ENCODE measurements around the gene POLD2. TPM values are rescaled to one million over a fixed set of nuclear protein-coding genes. Genes with fewer than 3 reads are reported as not detected.

POLD2 gene
- total RNA-seq, 4 donors from 2014 or later: 58.7 to 80.5 (median 66.1) TPM

GRCh38 chr7:44065431-44066110 lies 57.8 kb downstream of the POLD2 start, which contains the start of gene PGAM2:
Gene PGAM2 (minus strand): TSS chr7:44065567. CDS start chr7:44065529, 38 bp downstream.
- WGBS: 34% methylated on average over 8 of the region's 14 CpGs
- H3K4me1 ChIP-seq: peaks cover 23% of the 10 kb centered on the region
- no peaks in the 10 kb centered on the region for H3K27me3 ChIP-seq
- H3K27ac ChIP-seq: no peak within 1 kb of the TSS
- H3K9me3 ChIP-seq: no peaks in the 10 kb centered on the region
- no peak within 1 kb of the TSS for H3K4me3 ChIP-seq
- H3K36me3 ChIP-seq: peaks cover 20% of the 10 kb centered on the region
- DNase-seq (ENCODE audit: low spot score in 2 of 2): peak in 1 of 2 donors; percentile 62
- TF ChIP-seq EP300 (IDR thresholded peaks at IDR 0.05) (no peak), POLR2AphosphoS5 (IDR thresholded peaks at IDR 0.05) (no peak), POLR2A (IDR thresholded peaks at IDR 0.05) (no peak)
- TF ChIP-seq, protein P1, sequence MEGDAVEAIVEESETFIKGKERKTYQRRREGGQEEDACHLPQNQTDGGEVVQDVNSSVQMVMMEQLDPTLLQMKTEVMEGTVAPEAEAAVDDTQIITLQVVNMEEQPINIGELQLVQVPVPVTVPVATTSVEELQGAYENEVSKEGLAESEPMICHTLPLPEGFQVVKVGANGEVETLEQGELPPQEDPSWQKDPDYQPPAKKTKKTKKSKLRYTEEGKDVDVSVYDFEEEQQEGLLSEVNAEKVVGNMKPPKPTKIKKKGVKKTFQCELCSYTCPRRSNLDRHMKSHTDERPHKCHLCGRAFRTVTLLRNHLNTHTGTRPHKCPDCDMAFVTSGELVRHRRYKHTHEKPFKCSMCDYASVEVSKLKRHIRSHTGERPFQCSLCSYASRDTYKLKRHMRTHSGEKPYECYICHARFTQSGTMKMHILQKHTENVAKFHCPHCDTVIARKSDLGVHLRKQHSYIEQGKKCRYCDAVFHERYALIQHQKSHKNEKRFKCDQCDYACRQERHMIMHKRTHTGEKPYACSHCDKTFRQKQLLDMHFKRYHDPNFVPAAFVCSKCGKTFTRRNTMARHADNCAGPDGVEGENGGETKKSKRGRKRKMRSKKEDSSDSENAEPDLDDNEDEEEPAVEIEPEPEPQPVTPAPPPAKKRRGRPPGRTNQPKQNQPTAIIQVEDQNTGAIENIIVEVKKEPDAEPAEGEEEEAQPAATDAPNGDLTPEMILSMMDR (IDR thresholded peaks at IDR 0.05): no peak

DNA sequence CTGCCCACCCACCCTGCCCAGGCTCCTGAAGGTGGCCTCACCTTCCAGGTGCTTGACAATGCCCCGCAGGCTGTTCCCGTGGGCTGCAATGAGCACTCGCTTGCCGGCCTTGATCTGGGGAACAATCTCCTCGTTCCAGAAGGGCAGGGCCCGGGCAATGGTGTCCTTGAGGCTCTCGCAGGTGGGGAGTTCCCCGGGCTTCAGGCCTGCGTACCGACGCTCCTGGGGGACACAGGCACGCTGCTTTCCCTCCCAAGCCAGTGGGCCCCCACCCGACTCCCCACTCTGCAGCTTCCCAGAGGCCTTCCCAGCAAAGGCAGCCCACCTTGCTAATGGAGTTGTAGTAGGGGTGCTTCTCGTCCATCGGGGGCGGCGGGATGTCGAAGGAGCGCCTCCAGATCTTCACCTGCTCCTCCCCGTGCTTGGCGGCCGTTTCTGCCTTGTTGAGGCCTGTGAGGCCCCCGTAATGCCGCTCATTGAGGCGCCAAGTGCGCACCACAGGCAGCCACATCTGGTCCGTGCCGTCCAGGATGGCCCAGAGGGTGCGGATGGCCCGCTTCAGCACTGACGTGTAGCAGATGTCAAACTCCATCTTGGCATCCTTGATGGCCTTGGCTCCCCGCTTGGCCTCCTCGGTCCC lies 58.4 kb downstream of the POLD2 start:
- H3K36me3 ChIP-seq: peaks cover 27% of the 10 kb centered on the region
- 27% methylated on average over 6 of the region's 33 CpGs for WGBS
- H3K9me3 ChIP-seq: no peaks in the 10 kb centered on the region
- no peak overlapping the region for H3K27ac ChIP-seq
- peak; percentile 59 to 77 for DNase-seq (ENCODE audit: low spot score in 2 of 2)
- H3K4me1 ChIP-seq: peaks cover 23% of the 10 kb centered on the region
- no peak overlapping the region for H3K4me3 ChIP-seq
- H3K27me3 ChIP-seq: no peaks in the 10 kb centered on the region
- TF ChIP-seq, protein P1 (IDR thresholded peaks at IDR 0.05): no peak
- no peak for TF ChIP-seq EP300 (IDR thresholded peaks at IDR 0.05)
- no peak for TF ChIP-seq POLR2A (IDR thresholded peaks at IDR 0.05)
- no peak for TF ChIP-seq POLR2AphosphoS5 (IDR thresholded peaks at IDR 0.05)

Other genes starting within 250 kb of the POLD2 start
- gene URGCP, start 217.0 kb downstream of the POLD2 start, total RNA-seq: 10 to 100 TPM; 36.3 to 60.3 (median 39.6) TPM
- gene UBE2D4, start 197.1 kb downstream of the POLD2 start, total RNA-seq: 10 to 100 TPM; 13.6 to 29.1 (median 17.2) TPM
- not detected for gene SPDYE1, start 125.7 kb downstream of the POLD2 start, total RNA-seq
- 100 to 1,000 TPM in 1 of 4 donors, 10 to 100 TPM in 3; 95.7 to 133 (median 98.2) TPM for gene DBNL, start 78.8 kb downstream of the POLD2 start, total RNA-seq
- gene PGAM2, start 58.0 kb downstream of the POLD2 start, total RNA-seq: 1 to 10 TPM in 2 of 4 donors, not detected in 2; 2.3 to 5.0 TPM
- gene POLM, start 41.0 kb downstream of the POLD2 start, total RNA-seq: 10 to 100 TPM; 38.0 to 77.6 (median 56.9) TPM
- 10 to 100 TPM; 24.3 to 74.0 (median 43.3) TPM for gene AEBP1, start 19.2 kb downstream of the POLD2 start, total RNA-seq
- not detected for gene MYL7, start 17.8 kb upstream of the POLD2 start, total RNA-seq
- gene GCK, start 65.9 kb upstream of the POLD2 start, total RNA-seq: under 1 TPM in 1 of 4 donors, not detected in 3; 0.52 TPM
- gene YKT6, start 77.4 kb upstream of the POLD2 start, total RNA-seq: 10 to 100 TPM; 40.6 to 52.1 (median 43.5) TPM
- 1 to 10 TPM in 2 of 4 donors, under 1 TPM in 2; 0.89 to 5.1 (median 1.2) TPM for gene CAMK2B, start 202.0 kb upstream of the POLD2 start, total RNA-seq

All from suprapubic skin (tissue), 4 donors.